ENCODE data around the gene LMOD2. TPM values are rescaled to one million over a fixed set of nuclear protein-coding genes. Genes with fewer than 3 reads are reported as not detected.

LMOD2 gene
- total and polyA plus RNA-seq, 11 donors = 202 to 1,479 (median 751) TPM

- ATAC-seq (peak in 3 of 4 donors; percentile 4 to 35 (median 8)), DNase-seq (no peak)
- Histone ChIP-seq H3K9me3 (no peaks in the 10 kb centered on the region), H3K27me3 (no peaks in the 10 kb centered on the region), H3K36me3 (peaks cover 0 to 50% (median 12%) of the 10 kb centered on the region in 9 donors), H3K27ac (peak overlapping the region in 9 of 12 donors; percentile 6 to 39 (median 30)), H3K4me1 (peaks cover 0 to 15% (median 0%) of the 10 kb centered on the region in 12 donors), H3K4me3 (peak overlapping the region in 7 of 12 donors; percentile 45 to 69 (median 61))
- TF ChIP-seq POLR2A (IDR thresholded peaks at IDR 0.05) (no peak), CTCF (IDR thresholded peaks at IDR 0.05) (no peak)
- intact Hi-C loops (cut with DNase I) = no loop called here
- WGBS, 4 donors = 37 to 53% (median 38%) methylated on average over 1 of the region's 1 CpG
Measured at GRCh38 chr7:123665896-123666295, 10.2 kb downstream of the LMOD2 start.

DNA sequence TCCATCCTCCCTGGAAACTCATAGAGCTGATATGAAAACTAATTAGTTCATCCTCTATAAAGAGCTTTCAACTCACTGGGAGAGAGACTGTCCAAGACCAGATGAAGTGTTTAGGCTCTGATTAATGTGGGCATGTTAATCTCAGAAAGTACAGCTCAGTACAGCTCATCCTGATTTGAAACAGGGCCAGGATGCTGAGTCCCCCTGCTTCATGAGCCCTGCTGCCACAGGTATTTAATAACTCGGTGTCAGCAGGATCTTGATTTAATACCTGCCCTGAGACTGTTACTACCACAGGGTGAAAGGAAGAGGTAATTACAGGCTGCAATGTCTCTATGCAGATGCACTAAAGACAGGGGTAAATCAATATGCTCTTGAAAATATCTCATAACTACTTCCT, 10.8 kb downstream of the LMOD2 start:
- Histone ChIP-seq H3K27me3 (no peaks in the 10 kb centered on the region), H3K4me1 (peaks cover 0 to 15% (median 0%) of the 10 kb centered on the region in 12 donors), H3K36me3 (peaks cover 0 to 50% (median 12%) of the 10 kb centered on the region in 9 donors), H3K4me3 (peak overlapping the region in 4 of 12 donors; percentile 55 to 69 (median 63)), H3K9me3 (no peaks in the 10 kb centered on the region), H3K27ac (peak overlapping the region in 4 of 12 donors; percentile 21 to 47 (median 36))
- 19 to 33% (median 28%) methylated on average over 1 of the region's 1 CpG for WGBS, 4 donors
- intact Hi-C loops (cut with DNase I) = no loop called here
- DNase-seq = no peak
- TF ChIP-seq CTCF (IDR thresholded peaks at IDR 0.05) = no peak
- no peak for TF ChIP-seq POLR2A (IDR thresholded peaks at IDR 0.05)
- ATAC-seq = peak in 3 of 4 donors; percentile 20 to 27 (median 23)

DNA sequence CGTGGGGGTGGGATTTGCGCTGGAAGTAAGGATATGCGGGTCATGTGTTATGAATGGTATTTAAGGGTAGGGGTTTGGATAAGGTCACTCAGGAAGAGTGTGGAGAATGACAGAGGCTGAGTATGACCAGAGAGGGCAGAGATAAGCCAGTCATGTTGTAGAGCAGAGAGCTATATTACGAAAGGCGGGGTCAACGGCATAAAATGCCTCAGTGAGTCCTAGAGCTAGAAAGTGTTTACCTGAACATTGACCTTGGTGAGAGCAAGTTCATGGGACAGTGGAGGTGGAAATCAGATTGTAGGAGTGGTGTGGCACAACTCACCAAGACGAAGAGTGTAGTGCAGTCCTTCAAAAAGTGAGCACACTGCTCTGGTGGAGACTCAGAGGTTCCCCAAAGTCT, 13.8 kb downstream of the LMOD2 start:
- 59 to 70% (median 63%) methylated on average over 7 of the region's 7 CpGs for WGBS, 4 donors
- no peaks in the 10 kb centered on the region for H3K27me3 ChIP-seq
- H3K27ac ChIP-seq = peak overlapping the region in 2 of 12 donors; percentile 17 to 32
- H3K4me3 ChIP-seq = no peak overlapping the region
- no peaks in the 10 kb centered on the region for H3K9me3 ChIP-seq
- H3K36me3 ChIP-seq = peaks cover 0 to 25% (median 0%) of the 10 kb centered on the region in 9 donors
- H3K4me1 ChIP-seq = peaks cover 0 to 36% (median 9%) of the 10 kb centered on the region in 12 donors
- intact Hi-C loops (cut with DNase I) = no loop called here
- TF ChIP-seq CTCF (IDR thresholded peaks at IDR 0.05) = no peak
- TF ChIP-seq POLR2A (IDR thresholded peaks at IDR 0.05) = no peak
- ATAC-seq (peak in 3 of 4 donors; percentile 3 to 35 (median 21)), DNase-seq (no peak)

GRCh38 chr7:123673137-123673732, 17.6 kb downstream of the LMOD2 start:
- Histone ChIP-seq H3K4me1 (peaks cover 0 to 46% (median 11%) of the 10 kb centered on the region in 12 donors), H3K27me3 (no peaks in the 10 kb centered on the region), H3K27ac (peak overlapping the region in 7 of 12 donors; percentile 2 to 61 (median 34)), H3K9me3 (no peaks in the 10 kb centered on the region), H3K4me3 (no peak overlapping the region), H3K36me3 (peaks cover 0 to 2% (median 0%) of the 10 kb centered on the region in 9 donors)
- 87 to 91% (median 89%) methylated on average over 5 of the region's 5 CpGs for WGBS, 4 donors
- no peak for TF ChIP-seq CTCF (IDR thresholded peaks at IDR 0.05)
- no peak for TF ChIP-seq POLR2A (IDR thresholded peaks at IDR 0.05)
- intact Hi-C loops (cut with DNase I) = no loop called here
- peak in 3 of 4 donors; percentile 3 to 37 (median 11) for ATAC-seq
- no peak for DNase-seq

All from heart left ventricle (tissue), 16 donors.